22Rv1 (cell line): ENCODE data around the gene SCNN1G.

Experiments used
- CTCF ChIP-seq: fragments of 450-650 bp; IDR thresholded peaks from 2 replicates; pipeline ENCODE4 v1.5.1; 2017; ENCODE audit warnings: mild to moderate bottlenecking
- ZFX ChIP-seq: fragments of 450-650 bp; IDR thresholded peaks from 2 replicates; pipeline ENCODE4 v1.6.1; 2017; ENCODE audit warnings: antibody characterized with exemption, borderline replicate concordance

- TF ChIP-seq CTCF (no peak), ZFX (no peak)
Measured at GRCh38 chr16:23145608-23146007, 36.9 kb upstream of the SCNN1G start.
